HEK293 (cell line): ENCODE data around the gene SDE2.

Source experiments
- AEBP2 ChIP-seq: fragments of 450-650 bp; formaldehyde crosslinking; IDR thresholded peaks from 2 replicates; pipeline ENCODE4 v1.5.1; 2016; ENCODE audit warnings: missing biosample characterization, missing genetic modification characterization, borderline replicate concordance
- BCL11A ChIP-seq: fragments of 450-650 bp; formaldehyde crosslinking; IDR thresholded peaks from 2 replicates; pipeline ENCODE4 v1.5.1; 2016; ENCODE audit warnings: low read depth, missing biosample characterization, missing genetic modification characterization
- BCL11B ChIP-seq: fragments of 450-650 bp; formaldehyde crosslinking; IDR thresholded peaks from 2 replicates; pipeline ENCODE4 v1.5.1; 2016; ENCODE audit warnings: low read depth, missing biosample characterization, missing genetic modification characterization
- CTCF ChIP-seq: fragments of 450-650 bp; formaldehyde crosslinking; IDR thresholded peaks from 2 replicates; pipeline ENCODE4 v1.5.1; 2016; ENCODE audit warnings: missing biosample characterization, missing genetic modification characterization
- FEZF1 ChIP-seq: fragments of 450-650 bp; formaldehyde crosslinking; IDR thresholded peaks from 2 replicates; pipeline ENCODE4 v1.5.1; 2016; ENCODE audit warnings: missing biosample characterization, missing genetic modification characterization
- HOXC10 ChIP-seq: sonication (generic); formaldehyde crosslinking; IDR thresholded peaks from 2 replicates; pipeline ENCODE4 v1.8.1; 2023; ENCODE audit warnings: mild to moderate bottlenecking, missing genetic modification reagents
- HOXD13 ChIP-seq: sonication (generic); formaldehyde crosslinking; IDR thresholded peaks from 2 replicates; pipeline ENCODE4 v1.8.0; 2022; ENCODE audit warnings: missing genetic modification reagents, borderline replicate concordance
- KLF7 ChIP-seq: fragments of 450-650 bp; formaldehyde crosslinking; IDR thresholded peaks from 2 replicates; pipeline ENCODE4 v1.5.1; 2016; ENCODE audit warnings: missing biosample characterization, missing genetic modification characterization, borderline replicate concordance
- MYNN ChIP-seq: fragments of 450-650 bp; formaldehyde crosslinking; IDR thresholded peaks from 2 replicates; pipeline ENCODE4 v1.5.1; 2016; ENCODE audit warnings: missing biosample characterization, missing genetic modification characterization, borderline replicate concordance
- REST ChIP-seq: fragments of 450-650 bp; formaldehyde crosslinking; IDR thresholded peaks from 2 replicates; pipeline ENCODE4 v1.5.1; 2016; ENCODE audit warnings: missing biosample characterization, missing genetic modification characterization
- SCRT2 ChIP-seq: fragments of 450-650 bp; formaldehyde crosslinking; IDR thresholded peaks from 2 replicates; pipeline ENCODE4 v1.5.1; 2016; ENCODE audit warnings: missing biosample characterization, missing genetic modification characterization
- SP7 ChIP-seq: fragments of 450-650 bp; formaldehyde crosslinking; IDR thresholded peaks from 2 replicates; pipeline ENCODE4 v1.5.1; 2016; ENCODE audit warnings: missing biosample characterization, missing genetic modification characterization
- TCF7L2 ChIP-seq: IDR thresholded peaks from 2 replicates; pipeline ENCODE4 v1.6.1; 2011; ENCODE audit warnings: low read depth, mild to moderate bottlenecking, inconsistent platforms, low read length, moderate library complexity, borderline replicate concordance
- WT1 ChIP-seq: fragments of 450-650 bp; formaldehyde crosslinking; IDR thresholded peaks from 2 replicates; pipeline ENCODE4 v1.5.1; 2016; ENCODE audit warnings: missing biosample characterization, missing genetic modification characterization
- ZBTB17 ChIP-seq: fragments of 450-650 bp; formaldehyde crosslinking; IDR thresholded peaks from 2 replicates; pipeline ENCODE4 v1.5.1; 2016; ENCODE audit warnings: missing biosample characterization, missing genetic modification characterization
- ZNF169 ChIP-seq: fragments of 450-650 bp; formaldehyde crosslinking; IDR thresholded peaks from 2 replicates; pipeline ENCODE4 v1.5.1; 2016; ENCODE audit warnings: missing biosample characterization, missing genetic modification characterization
- ZNF174 ChIP-seq: fragments of 450-650 bp; formaldehyde crosslinking; IDR thresholded peaks from 2 replicates; pipeline ENCODE4 v1.5.0; 2017; ENCODE audit warnings: missing biosample characterization, mild to moderate bottlenecking, missing genetic modification characterization
- ZNF175 ChIP-seq: fragments of 450-650 bp; formaldehyde crosslinking; IDR thresholded peaks from 2 replicates; pipeline ENCODE4 v1.5.1; 2016; ENCODE audit warnings: missing biosample characterization, missing genetic modification characterization
- ZNF341 ChIP-seq: fragments of 450-650 bp; formaldehyde crosslinking; IDR thresholded peaks from 2 replicates; pipeline ENCODE4; 2016; ENCODE audit warnings: low read depth, missing biosample characterization, missing genetic modification characterization
- ZNF350 ChIP-seq: fragments of 450-650 bp; formaldehyde crosslinking; IDR thresholded peaks from 2 replicates; pipeline ENCODE4 v1.5.0; 2017; ENCODE audit warnings: missing biosample characterization, mild to moderate bottlenecking, missing genetic modification characterization
- ZNF426 ChIP-seq: fragments of 450-650 bp; formaldehyde crosslinking; IDR thresholded peaks from 2 replicates; pipeline ENCODE4 v1.5.1; 2017; ENCODE audit warnings: missing biosample characterization, missing genetic modification characterization, mild to moderate bottlenecking, inconsistent platforms, moderate library complexity
- ZNF629 ChIP-seq: fragments of 450-650 bp; formaldehyde crosslinking; IDR thresholded peaks from 2 replicates; pipeline ENCODE4 v1.5.1; 2017; ENCODE audit warnings: missing biosample characterization, missing genetic modification characterization
- ZNF645 ChIP-seq: fragments of 450-650 bp; formaldehyde crosslinking; IDR thresholded peaks from 2 replicates; pipeline ENCODE4; 2016; ENCODE audit warnings: missing biosample characterization, missing genetic modification characterization
- ZNF658 ChIP-seq: fragments of 450-650 bp; formaldehyde crosslinking; IDR thresholded peaks from 2 replicates; pipeline ENCODE4; 2016; ENCODE audit warnings: missing biosample characterization, missing genetic modification characterization
- ZNF701 ChIP-seq: fragments of 450-650 bp; formaldehyde crosslinking; IDR thresholded peaks from 2 replicates; pipeline ENCODE4 v1.5.1; 2016; ENCODE audit warnings: missing biosample characterization, missing genetic modification characterization
- ZNF707 ChIP-seq: fragments of 450-650 bp; formaldehyde crosslinking; IDR thresholded peaks from 2 replicates; pipeline ENCODE4 v1.5.1; 2016; ENCODE audit warnings: missing biosample characterization, missing genetic modification characterization
- ZNF777 ChIP-seq: fragments of 450-650 bp; formaldehyde crosslinking; IDR thresholded peaks from 2 replicates; pipeline ENCODE4 v1.5.1; 2017; ENCODE audit warnings: missing biosample characterization, missing genetic modification characterization, borderline replicate concordance
- ZNF785 ChIP-seq: fragments of 450-650 bp; formaldehyde crosslinking; IDR thresholded peaks from 2 replicates; pipeline ENCODE4 v1.5.1; 2016; ENCODE audit warnings: missing biosample characterization, missing genetic modification characterization
- ZNF791 ChIP-seq: fragments of 450-650 bp; formaldehyde crosslinking; IDR thresholded peaks from 2 replicates; pipeline ENCODE4 v1.5.1; 2016; ENCODE audit warnings: missing biosample characterization, missing genetic modification characterization
- ZNF837 ChIP-seq: fragments of 450-650 bp; formaldehyde crosslinking; IDR thresholded peaks from 2 replicates; pipeline ENCODE4 v1.5.1; 2016; ENCODE audit warnings: missing biosample characterization, missing genetic modification characterization
- ZSCAN4 ChIP-seq: fragments of 450-650 bp; formaldehyde crosslinking; IDR thresholded peaks from 2 replicates; pipeline ENCODE4 v1.5.1; 2017; ENCODE audit warnings: missing biosample characterization, missing genetic modification characterization

The SDE2 gene

GRCh38 chr1:225999227-225999911, at the start of gene SDE2 (continued):
- TF ChIP-seq BCL11B (peak; percentile 54; the same call in 1 of the 2 replicates), ZNF701 (tag by site-specific recombination) (no peak), ZNF341 (tag by site-specific recombination) (peak; percentile 80), MYNN (tag by site-specific recombination) (peak; percentile 84; the same call in 1 of the 2 replicates), ZNF791 (tag by site-specific recombination) (no peak), ZNF785 (no peak), AEBP2 (tag by site-specific recombination) (no peak), ZNF658 (tag by site-specific recombination) (no peak), ZNF350 (no peak), ZSCAN4 (peak; percentile 18; the same call in 1 of the 2 replicates), ZNF707 (no peak), WT1 (tag by site-specific recombination) (peak; percentile 92), ZNF426 (no peak), TCF7L2 (no peak), ZBTB17 (tag by site-specific recombination) (peak; percentile 98), BCL11A (peak; percentile 12; the same call in 1 of the 2 replicates), CTCF (tag by site-specific recombination) (no peak; the same call in 1 of the 2 replicates), SP7 (tag by site-specific recombination) (peak; percentile 92), HOXD13 (no peak), ZNF777 (no peak), ZNF169 (tag by site-specific recombination) (no peak), SCRT2 (tag by site-specific recombination) (no peak), ZNF175 (no peak), REST (tag by site-specific recombination) (peak; percentile 2; the same call in 1 of the 2 replicates), KLF7 (tag by site-specific recombination) (peak; percentile 91; the same call in 1 of the 2 replicates), ZNF629 (tag by site-specific recombination) (peak; percentile 86), ZNF174 (tag by site-specific recombination) (no peak), FEZF1 (tag by site-specific recombination) (peak; percentile 75), HOXC10 (CRISPR knock-in tag) (no peak), ZNF645 (tag by site-specific recombination) (no peak), ZNF837 (tag by site-specific recombination) (no peak)
